Lung (tissue), 12 donors: ENCODE measurements around the gene KRTAP10-5. TPM values are rescaled to one million over a fixed set of nuclear protein-coding genes. Genes with fewer than 3 reads are reported as not detected.

Experiments
- ATAC-seq: fragments of 200-7000 bp; cut with Tn5 transposase; one replicate; pipeline ENCODE4 v1.9.1; 2020; ENCODE audit warnings: moderate number of reproducible peaks; ENCODE audit not compliant: insufficient read depth, low FRiP score
- DNase-seq, 3 donors: peaks; one replicate each; pipeline ENCODE4 v3.0.0-alpha.2; 2013 to 2017
- H3K27ac ChIP-seq, 2 donors: one replicate each; pipeline ENCODE4 v1.5.1; 2013; ENCODE audit warnings: mild to moderate bottlenecking in 2 of 2, moderate library complexity in 2 of 2, control low read depth in 1 of 2, inconsistent platforms in 1 of 2, low read depth in 1 of 2, low read length in 1 of 2
- H3K27me3 ChIP-seq, 3 donors: one replicate each; pipeline ENCODE4 v1.5.1; 2013; ENCODE audit warnings: low read length in 2 of 3; ENCODE audit not compliant: control insufficient read depth in 3 of 3, insufficient read depth in 3 of 3
- H3K36me3 ChIP-seq, 4 donors: one replicate each; pipeline ENCODE4 v1.5.1; 2013; ENCODE audit warnings: low read length in 4 of 4, mild to moderate bottlenecking in 1 of 4, moderate library complexity in 1 of 4; ENCODE audit not compliant: control insufficient read depth in 4 of 4, insufficient read depth in 4 of 4
- H3K4me1 ChIP-seq, 5 donors: one replicate each; pipeline ENCODE4 v1.5.1; 2013; ENCODE audit warnings: low read length in 5 of 5, mild to moderate bottlenecking in 2 of 5, moderate library complexity in 1 of 5; ENCODE audit not compliant: control insufficient read depth in 5 of 5, insufficient read depth in 5 of 5
- H3K4me3 ChIP-seq: one replicate; pipeline ENCODE4 v1.5.1; 2013; ENCODE audit warnings: mild to moderate bottlenecking, control low read depth, moderate library complexity
- H3K9ac ChIP-seq, 2 donors: one replicate each; pipeline ENCODE4 v1.5.1; 2013; ENCODE audit warnings: low read length in 2 of 2, control low read depth in 1 of 2; ENCODE audit not compliant: insufficient read depth in 1 of 2
- H3K9me3 ChIP-seq, 4 donors: one replicate each; pipeline ENCODE4 v1.5.1; 2013; ENCODE audit warnings: low read length in 3 of 4, mild to moderate bottlenecking in 1 of 4, moderate library complexity in 1 of 4; ENCODE audit not compliant: control insufficient read depth in 4 of 4, insufficient read depth in 3 of 4
- WGBS, 2 donors: extraction: QIAGEN DNeasy Blood & Tissue Kit; methylation state at CpG; one replicate each; pipeline ENCODE4 v1.1.7; 2013; 5-methylcytosine and 5-hydroxymethylcytosine counted together
- polyA plus RNA-seq, 2 donors: library from polyadenylated mRNA; stranded (reverse); fragments of 200-250 nt; gene quantifications; one replicate each; pipeline ENCODE4 v1.2.1, GENCODE V29; 2013
- total RNA-seq, 2 donors: library from RNA; depleted of rRNA in 1 of 2; stranded (reverse); fragments of >200 nt in 1 of 2; gene quantifications; one replicate each; pipeline ENCODE4 v1.2.1, GENCODE V29; 2014 to 2021
- TF ChIP-seq, protein P1 (sequence below): IDR thresholded peaks from 2 replicates; pipeline ENCODE4 v1.5.1; 2012; ENCODE audit warnings: mild to moderate bottlenecking; ENCODE audit errors: control extremely low read depth, extremely low read depth
- donor health status: control.
- donor health status: control.
- donor health status: Bipolar disorder and iron deficiency.
- donor health status: healthy.
- donor health status: DM: yes; HTN: yes; CAD: no.

The KRTAP10-5 gene
- total and polyA plus RNA-seq, 4 donors, result not detected

GRCh38 chr21:44572959-44573583 lies 7.3 kb downstream of the KRTAP10-5 start:
- 84 to 89% methylated on average over 15 of the region's 15 CpGs for WGBS, 2 donors
- TF ChIP-seq, protein P1, sequence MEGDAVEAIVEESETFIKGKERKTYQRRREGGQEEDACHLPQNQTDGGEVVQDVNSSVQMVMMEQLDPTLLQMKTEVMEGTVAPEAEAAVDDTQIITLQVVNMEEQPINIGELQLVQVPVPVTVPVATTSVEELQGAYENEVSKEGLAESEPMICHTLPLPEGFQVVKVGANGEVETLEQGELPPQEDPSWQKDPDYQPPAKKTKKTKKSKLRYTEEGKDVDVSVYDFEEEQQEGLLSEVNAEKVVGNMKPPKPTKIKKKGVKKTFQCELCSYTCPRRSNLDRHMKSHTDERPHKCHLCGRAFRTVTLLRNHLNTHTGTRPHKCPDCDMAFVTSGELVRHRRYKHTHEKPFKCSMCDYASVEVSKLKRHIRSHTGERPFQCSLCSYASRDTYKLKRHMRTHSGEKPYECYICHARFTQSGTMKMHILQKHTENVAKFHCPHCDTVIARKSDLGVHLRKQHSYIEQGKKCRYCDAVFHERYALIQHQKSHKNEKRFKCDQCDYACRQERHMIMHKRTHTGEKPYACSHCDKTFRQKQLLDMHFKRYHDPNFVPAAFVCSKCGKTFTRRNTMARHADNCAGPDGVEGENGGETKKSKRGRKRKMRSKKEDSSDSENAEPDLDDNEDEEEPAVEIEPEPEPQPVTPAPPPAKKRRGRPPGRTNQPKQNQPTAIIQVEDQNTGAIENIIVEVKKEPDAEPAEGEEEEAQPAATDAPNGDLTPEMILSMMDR, result no peak
- Histone ChIP-seq H3K4me1 (no peaks in the 10 kb centered on the region), H3K9ac (no peak overlapping the region), H3K36me3 (no peaks in the 10 kb centered on the region), H3K4me3 (no peak overlapping the region), H3K27me3 (peaks cover 0 to 2% (median 0%) of the 10 kb centered on the region in 3 donors), H3K27ac (no peak overlapping the region), H3K9me3 (peaks cover 0 to 20% (median 6%) of the 10 kb centered on the region in 4 donors)
- DNase-seq (no peak), ATAC-seq (no peak)

- TF ChIP-seq, protein P1, result no peak
- peaks cover 0 to 2% (median 0%) of the 10 kb centered on the region in 3 donors for H3K27me3 ChIP-seq
- H3K9me3 ChIP-seq, result peaks cover 0 to 19% (median 4%) of the 10 kb centered on the region in 4 donors
- DNase-seq (no peak), ATAC-seq (no peak)
- no peak overlapping the region for H3K27ac ChIP-seq
- 92 to 94% methylated on average over 40 of the region's 40 CpGs for WGBS, 2 donors
- H3K36me3 ChIP-seq, result no peaks in the 10 kb centered on the region
- H3K4me1 ChIP-seq, result no peaks in the 10 kb centered on the region
- no peak overlapping the region for H3K4me3 ChIP-seq
- H3K9ac ChIP-seq, result no peak overlapping the region
Observed at GRCh38 chr21:44571844-44572782, 8.3 kb downstream of the KRTAP10-5 start.

DNA sequence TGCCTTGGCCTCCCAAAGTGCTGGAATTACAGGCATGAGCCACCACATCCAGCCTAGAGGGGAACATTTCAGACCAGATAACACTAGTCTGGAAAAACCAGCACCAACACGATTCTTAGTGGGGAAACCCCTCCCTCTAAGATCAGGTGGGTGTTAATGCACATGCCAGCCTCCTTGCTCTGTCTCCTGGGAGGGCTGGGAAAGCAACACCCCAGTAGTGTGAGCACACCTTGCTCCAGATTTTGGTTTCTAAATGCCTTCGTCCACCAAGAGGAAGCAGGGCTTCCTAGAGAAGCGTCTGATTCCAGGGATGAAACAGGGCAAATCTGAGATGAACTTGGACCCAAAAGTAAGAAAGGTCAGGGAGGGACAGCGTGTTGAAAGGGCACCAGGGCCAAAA lies 9.1 kb downstream of the KRTAP10-5 start:
- DNase-seq (no peak), ATAC-seq (no peak)
- Histone ChIP-seq H3K9ac (no peak overlapping the region), H3K27me3 (peaks cover 0 to 2% (median 0%) of the 10 kb centered on the region in 3 donors), H3K36me3 (no peaks in the 10 kb centered on the region), H3K9me3 (peaks cover 0 to 19% (median 2%) of the 10 kb centered on the region in 4 donors), H3K4me3 (no peak overlapping the region), H3K27ac (no peak overlapping the region), H3K4me1 (no peaks in the 10 kb centered on the region)
- TF ChIP-seq, protein P1, result no peak
- WGBS, 2 donors, result 80% methylated on average over 4 of the region's 4 CpGs
